GM19193 (cell line): Measurements from ENCODE around the gene DHX58.

ENCODE experiments used
- POLR2A ChIP-seq: IDR thresholded peaks from 4 replicates; pipeline ENCODE4 v1.6.1; 2011; ENCODE audit not compliant: insufficient read depth, insufficient read length; ENCODE audit errors: extremely low read depth

Gene DHX58

DNA sequence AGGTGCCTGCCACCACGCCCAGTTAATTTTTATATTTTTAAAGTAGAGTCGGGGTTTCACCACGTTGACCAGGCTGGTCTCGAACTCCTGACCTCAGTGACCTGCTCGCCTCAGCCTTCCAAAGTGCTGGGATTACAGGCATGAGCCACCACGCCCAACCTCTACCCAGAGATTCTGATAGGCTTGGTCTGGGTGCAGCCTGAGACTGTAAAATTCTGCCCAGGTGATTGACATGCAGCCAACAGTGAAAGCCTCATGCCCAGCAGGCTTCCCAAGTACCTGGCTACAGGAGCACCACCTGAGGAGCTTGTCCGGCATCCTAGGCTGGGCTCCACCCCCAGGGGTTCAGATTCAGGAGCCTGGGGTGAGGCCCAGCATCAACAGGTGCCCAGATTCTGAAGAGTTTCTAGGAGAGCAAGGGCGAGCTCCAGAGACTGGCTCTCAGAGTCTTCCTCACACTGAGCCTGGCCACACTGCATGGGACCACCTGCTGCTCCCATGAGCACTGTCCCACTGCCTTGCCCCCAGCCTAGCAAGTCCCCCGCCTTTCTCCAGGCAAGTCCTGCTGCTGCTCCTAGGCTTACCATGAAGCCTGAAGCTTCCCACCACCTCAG is 30.9 kb downstream of the DHX58 start:
- no peak for TF ChIP-seq POLR2A

DNA sequence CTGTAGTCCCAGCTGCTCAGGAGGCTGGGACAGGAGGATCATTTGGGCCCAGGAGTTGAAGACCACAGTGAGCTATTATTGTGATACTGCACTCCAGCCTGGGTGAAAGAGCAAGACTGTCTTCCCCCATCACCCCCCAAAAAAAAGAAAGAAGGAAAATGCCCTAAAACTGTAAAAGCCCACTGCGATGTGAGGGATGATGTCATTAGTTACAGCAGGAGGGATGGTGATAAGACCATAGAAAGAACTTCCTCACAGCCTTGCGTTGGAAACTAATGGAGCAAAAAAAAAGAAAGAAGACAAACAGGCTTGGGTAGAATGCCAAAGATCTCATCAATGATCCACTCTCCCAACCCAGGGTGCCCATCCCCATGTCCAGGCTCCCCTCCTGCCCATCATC is 33.0 kb downstream of the DHX58 start:
- TF ChIP-seq POLR2A: no peak

DNA sequence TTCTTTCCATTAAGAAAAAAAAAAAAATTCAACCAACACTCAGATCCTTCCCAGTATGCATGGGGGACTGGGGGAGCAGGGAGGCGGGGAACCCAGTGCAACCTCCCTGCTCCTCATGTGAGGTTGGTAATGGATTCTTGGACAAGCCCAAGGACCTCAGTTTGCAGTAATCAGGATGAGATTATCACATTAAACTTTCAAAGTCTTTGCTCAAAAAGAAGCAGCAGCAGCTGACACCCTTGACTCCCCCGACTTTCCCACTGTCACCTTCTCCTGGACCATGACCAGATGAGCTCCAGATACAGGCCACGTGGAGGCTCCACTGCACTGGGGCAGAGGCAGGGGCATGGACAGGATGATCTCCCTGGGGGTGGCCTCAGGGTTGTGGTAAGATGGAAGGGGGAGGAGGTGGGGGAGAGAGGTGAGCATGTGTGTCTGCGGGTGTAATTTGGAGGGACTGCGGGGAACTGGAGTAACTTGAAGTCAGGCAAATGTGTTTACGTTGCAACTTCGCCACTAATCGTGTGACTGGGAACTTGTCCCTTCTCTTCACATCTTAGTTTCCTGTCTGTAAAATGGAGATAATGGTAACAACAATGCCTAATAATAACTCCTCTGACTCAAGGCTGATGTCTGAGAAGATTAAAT is 34.0 kb downstream of the DHX58 start:
- no peak for TF ChIP-seq POLR2A

DNA sequence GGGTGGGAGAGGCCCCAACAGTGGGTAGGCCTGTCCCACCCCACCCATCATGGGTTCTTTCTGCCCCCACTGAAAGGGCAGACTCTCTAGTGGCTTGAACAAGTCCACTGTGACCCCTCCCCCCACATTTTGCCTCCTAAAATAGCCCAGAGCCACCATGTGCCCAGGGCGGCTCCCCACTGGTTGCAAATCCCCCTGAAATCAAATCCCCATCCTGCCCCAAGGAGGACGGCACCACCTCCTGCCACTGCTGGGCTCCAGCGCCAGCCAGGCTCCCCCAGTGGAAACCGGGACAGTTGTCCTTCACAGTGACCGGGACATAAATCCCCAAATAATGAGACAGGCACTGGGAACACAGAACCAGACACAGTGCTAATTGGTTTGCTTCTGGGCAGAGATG is 34.8 kb downstream of the DHX58 start:
- no peak for TF ChIP-seq POLR2A

DNA sequence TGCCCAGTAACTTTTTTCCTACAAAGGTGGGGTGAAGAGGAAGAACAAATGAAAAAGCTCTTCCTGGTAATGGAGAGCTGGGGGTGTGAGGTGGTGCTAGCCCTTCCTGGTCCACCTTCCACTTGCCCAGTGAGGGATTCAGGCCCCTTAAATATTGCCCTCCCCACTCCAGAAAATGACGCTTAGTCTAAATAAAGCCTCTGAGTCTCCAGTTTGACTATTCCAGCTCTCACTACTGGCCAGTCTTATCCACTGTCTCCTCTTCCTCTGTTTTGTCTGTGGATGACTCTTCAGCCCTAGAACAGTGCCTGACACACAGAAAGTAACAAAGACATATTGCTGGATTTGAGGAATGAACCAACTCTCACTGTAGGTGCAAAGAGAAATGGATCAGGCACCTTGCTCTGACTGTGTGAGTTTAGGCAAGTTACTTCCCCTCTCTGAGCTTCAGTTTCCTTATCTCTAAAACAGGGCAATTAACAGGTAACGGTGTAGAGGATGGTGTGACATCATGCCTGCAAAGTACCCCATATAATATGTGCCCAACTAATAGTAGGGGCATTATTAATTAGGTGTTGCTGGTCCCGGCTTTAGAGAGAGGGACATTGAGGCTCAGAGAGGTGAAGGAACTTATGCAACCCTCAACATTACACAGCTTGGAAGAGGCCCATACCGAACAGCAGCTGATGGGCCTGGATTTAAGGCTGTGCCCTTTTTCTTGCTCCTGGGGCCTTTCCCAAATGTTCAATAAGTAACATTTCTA is 35.5 kb downstream of the DHX58 start:
- no peak for TF ChIP-seq POLR2A

DNA sequence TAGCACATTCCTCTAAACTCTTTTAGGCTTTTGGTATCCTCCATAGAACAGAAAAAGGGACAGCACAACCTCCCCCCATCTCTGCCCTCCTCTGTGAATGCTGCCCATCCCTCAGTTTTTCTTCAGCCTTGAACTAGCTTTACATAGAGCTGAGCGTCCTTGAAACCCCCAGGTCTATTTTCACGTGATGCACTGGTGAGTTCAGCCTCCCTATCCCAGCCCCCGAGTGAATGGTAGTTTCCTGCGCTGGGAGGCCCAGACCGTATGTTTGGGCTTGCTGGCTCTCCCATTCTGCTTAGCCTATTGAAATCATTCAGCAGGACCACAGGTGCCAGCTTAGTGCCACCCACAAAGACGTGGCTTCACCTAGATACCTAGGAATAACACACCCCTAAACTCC is 36.7 kb downstream of the DHX58 start:
- no peak for TF ChIP-seq POLR2A

DNA sequence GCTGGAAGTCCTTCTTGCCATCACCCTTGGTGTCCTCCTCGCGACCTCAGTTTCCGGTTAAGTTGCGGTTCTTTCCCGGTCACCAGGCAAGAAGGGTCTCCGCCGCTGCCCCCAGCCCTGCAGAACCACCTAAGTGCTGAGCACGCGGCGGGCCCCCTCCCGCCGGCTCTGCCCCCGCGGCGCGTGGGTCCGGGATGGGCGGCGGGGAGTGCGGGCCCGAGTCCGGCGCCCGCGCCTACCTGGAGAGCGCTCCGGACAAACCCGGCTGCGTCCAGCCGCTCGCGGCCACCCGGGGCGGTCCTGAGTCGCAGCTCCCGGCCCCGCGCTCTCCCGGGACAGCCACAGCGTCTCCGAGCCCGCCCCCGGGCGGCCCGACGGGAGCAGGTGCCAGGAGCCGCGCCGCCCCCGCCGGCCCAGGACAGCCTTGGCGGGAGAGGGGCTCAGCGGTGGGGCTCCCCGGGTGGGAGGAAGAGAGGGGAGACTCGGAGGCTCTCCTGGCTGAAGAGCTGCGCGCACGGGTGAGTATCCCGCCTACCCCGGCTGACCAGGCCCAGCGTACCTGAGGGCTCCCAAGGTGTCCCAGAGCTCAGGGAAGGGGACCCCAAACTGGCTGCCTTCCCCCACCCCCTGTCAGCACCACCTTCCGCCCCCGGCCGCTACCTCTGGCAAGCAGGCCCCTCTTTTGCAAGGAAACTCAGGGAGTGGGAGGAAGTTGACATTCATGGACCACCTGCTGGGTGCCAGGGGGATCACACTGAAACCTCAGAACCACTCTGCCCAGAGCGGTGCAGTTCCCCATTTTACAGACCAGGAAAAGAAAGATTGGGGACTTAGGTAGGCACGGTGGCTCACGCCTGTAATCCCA is 40.0 kb downstream of the DHX58 start:
- TF ChIP-seq POLR2A: no peak

DNA sequence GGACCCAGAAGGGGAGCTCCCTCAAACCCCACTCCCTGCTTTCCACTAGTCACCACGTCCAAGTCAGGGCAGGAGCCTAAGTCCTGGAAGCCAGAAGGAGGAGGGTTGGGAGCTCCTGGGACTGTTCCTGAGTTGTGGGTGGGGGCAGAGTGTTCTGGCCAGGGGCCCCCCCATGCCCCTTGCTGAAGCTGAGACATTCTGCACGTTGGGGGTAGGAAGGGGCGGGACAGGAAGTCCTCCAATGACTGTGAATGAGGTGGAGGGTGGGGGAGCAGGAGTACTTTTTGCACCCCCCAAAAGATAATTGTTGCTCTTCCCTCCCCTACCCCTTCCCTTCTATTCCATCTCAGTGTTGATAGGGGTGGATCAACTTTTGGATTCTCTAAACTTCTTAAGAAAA is 40.7 kb downstream of the DHX58 start:
- TF ChIP-seq POLR2A: no peak

DNA sequence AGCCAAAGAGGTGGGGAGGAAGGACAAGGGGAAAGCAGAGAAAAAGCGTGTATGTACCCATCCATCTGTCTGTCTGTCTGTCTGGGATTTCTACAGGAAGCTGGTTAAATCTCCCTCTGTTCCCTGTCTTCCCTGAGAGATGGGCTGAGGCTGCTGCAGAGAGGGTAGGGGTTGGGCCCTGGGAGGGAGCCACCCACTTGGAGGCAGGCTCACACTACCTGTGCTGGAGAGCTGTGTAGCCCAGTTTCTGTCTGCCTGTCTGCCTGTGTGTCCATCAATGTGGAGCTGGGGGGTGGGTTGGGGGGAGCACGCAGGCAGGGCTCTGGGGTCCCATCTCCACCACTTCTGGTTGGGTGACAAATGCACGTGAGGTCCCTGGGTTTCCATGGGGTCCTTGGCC is 43.5 kb downstream of the DHX58 start:
- no peak for TF ChIP-seq POLR2A

DNA sequence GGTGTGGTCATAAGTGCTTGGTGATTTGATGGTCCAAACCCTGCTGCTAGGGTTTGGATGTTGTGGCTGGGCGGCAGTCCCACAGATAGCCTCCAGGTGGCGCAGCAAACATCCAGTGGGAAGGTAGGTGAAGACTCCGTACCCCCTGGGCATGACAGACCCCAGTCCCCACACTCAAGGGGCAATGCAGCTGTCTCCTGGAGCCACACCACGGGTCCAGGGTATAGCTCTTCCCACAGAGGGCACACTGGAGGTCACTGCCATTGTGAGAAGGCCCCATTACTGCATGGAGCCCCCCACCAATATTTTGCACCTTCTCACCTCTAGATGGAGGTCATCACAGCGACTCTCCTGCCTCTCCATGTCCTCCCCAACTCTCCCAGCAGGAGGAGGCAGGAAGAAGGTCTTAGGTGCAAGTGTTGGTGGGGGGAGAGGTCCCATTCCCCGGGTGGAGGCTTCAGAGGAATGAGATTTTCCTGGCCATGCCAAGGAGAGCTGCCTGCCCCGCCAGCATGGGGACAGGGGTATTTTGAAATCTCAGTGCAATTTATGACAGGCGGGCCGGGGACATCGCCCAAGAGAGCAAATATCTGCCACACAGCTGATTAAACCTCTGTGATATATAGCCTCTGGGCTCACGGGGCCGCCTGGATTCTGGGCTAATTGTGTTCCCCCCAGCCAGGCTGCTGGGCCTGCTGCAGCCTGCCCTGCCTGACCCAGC is 45.0 kb downstream of the DHX58 start:
- TF ChIP-seq POLR2A: no peak

DNA sequence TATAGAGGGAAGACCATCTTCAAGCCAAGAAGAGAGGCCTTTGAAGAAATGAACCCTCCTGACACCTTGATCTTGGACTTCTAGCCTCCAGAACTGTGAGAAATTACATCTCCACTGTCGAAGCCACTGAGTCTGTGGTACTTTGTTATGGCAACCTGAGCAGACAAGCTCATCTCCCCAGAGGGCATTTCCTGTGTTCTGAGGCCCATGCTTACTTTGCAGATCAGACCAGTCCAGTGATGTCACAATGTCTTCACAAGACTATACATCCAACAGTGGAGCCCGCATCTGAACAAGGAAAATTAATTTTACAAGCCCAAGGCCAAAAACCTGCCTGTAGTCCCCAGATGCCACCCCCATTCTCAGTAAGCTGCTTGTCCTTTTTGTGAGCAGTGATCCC is 47.3 kb downstream of the DHX58 start:
- no peak for TF ChIP-seq POLR2A

DNA sequence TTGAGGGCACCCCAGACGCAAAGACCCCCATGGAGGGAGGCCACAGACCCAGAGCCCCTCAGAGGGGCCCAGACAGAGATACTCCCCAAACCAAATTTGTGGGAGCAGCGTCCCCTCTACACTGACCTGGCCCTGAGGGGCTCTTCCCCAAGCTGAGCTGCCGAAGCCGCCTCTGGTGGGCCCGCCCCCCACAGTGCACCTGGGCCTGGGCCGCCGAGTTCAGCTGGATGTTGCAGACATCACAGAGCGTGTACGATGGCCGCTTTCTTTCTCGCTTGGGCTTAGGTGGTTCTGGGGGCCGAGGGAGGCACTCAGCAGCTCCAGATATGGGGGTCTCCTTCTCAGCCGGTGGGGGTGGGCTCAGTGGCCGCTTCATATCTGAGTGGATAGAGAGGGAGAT is 49.8 kb downstream of the DHX58 start:
- TF ChIP-seq POLR2A: no peak

DNA sequence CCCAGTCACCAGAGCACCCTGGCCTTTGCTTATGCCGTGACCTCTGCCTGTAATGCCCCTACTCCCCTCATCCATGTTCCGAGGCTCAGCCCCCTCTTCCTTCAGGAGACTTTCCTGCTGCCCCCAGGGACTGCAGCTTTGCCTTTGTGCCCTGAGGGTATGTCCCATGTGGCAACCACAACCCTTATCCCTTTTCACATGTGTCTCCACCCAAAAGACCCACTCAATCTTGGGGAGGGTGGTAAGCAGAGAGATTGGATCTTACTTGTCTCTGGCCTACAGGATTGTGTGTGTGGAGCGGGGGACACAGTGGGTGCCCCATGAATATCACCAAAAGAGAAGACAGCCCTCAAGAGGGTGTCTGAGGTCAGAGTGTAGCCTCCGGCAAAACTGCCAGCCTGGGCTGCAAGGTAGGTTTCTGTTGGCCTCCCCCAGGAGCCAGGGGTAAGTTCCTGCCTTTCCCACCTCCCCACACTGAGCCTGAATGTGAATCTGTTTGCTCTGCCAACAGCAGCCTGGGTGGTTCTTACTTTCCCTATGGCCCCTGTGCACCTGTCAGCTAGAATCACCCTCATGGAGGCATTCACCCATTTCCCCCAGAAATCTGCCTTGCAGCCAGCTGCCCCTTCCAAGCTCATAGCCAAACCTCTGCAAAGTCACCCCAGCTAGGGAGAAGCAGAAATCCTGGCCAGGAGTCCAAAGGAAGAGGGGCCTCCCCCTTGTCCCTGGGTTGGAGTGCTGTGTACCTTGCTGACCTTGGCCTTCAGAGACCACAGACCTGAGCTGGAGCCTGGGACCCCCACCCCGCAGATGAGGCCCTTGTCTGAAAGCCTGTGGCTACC is 50.6 kb downstream of the DHX58 start:
- no peak for TF ChIP-seq POLR2A

DNA sequence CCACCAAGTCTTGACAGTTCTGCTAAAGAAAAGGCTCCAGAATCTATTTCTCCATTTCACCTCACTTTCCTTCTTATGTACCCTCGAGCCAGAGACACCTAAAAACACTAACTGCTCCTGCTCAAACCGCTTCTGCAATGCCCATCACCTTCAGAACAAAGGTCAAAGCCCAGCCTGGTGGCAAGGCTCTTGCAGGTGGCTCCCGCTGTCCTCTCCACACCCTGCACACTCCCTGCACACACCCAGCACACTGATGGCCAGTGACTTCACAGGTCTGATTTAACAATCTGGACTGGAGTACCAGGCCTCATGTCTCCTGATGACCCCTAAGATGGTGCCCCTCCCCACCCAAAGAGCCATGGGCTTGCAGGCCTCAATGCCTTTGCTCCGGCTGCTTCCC is 52.3 kb downstream of the DHX58 start:
- no peak for TF ChIP-seq POLR2A
